Measurements from ENCODE around the gene TMEM217.
"Not testable (repeated sequence)": the region's sequence is repeated elsewhere in the genome, so short reads cannot be mapped to it uniquely, and the experiment has no call there.

Gene TMEM217

GRCh38 chr6:37185949-37186720, 71.8 kb downstream of the TMEM217 start:
- not testable (repeated sequence) for H3K9me3 ChIP-seq (ENCODE audit: control insufficient read depth, low read length)

DNA sequence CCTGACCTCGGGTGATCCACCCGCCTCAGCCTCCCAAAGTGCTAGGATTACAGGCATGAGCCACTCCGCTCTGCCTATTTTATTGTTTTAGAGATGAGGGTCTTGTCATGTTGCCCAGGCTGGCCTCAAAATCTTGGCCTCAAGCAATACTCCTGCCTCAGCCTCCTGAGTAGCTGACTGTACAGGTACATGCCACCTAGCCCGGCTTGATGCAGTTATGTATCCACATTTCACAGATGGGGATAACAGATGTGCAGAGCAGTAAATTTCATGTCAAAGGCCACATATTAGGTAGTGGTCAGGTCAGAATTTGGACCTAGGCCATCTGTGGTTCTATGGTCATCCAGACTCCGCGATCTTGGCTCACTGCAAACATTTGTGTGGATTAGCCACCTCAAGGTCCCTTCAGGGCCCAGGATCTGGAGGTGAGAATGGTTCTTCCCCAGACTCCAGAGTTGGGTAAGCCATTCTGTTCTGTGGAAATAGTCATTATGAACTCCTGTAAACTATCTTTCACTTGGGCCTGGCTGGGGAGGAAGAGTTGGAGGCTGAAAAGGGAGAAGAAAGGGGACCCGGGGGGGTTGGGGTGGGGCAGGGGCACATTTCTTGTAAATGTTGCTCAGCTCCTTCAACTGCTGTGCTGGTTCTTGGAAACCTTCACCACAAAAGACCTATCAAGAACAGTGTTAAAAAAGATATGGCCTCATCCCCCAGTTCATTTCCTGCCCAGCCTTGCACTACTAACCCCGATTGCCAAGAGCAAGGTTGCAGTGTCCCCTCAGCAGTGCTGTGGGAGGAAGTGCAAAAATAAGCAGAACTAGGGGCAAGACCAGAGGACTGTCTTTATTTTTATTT, 75.0 kb downstream of the TMEM217 start:
- Histone ChIP-seq H3K9me3 (ENCODE audit: control insufficient read depth, low read length) (no peaks in the 10 kb centered on the region), H3K27ac (ENCODE audit: insufficient read depth, low read depth, low read length, poor library complexity, severe bottlenecking) (no peak overlapping the region), H3K27me3 (ENCODE audit: control insufficient read depth, insufficient read depth, low read length, poor library complexity, severe bottlenecking) (no peaks in the 10 kb centered on the region), H3K4me1 (ENCODE audit: control insufficient read depth, insufficient read depth, low read length) (no peaks in the 10 kb centered on the region), H3K4me3 (ENCODE audit: insufficient read depth, low read depth, low read length) (no peak overlapping the region), H3K36me3 (ENCODE audit: control insufficient read depth, insufficient read depth, low read length) (no peaks in the 10 kb centered on the region)
- WGBS, 2 experiments: 90 to 94% methylated on average over 7 to 8 of the region's 8 CpGs

More at GRCh38 chr6:37185949-37186720, 71.8 kb downstream of the TMEM217 start:
- not testable (repeated sequence) for H3K4me3 ChIP-seq (ENCODE audit: insufficient read depth, low read depth, low read length); H3K4me1 ChIP-seq (ENCODE audit: control insufficient read depth, insufficient read depth, low read length); H3K27ac ChIP-seq (ENCODE audit: insufficient read depth, low read depth, low read length, poor library complexity, severe bottlenecking); H3K36me3 ChIP-seq (ENCODE audit: control insufficient read depth, insufficient read depth, low read length); H3K27me3 ChIP-seq (ENCODE audit: control insufficient read depth, insufficient read depth, low read length, poor library complexity, severe bottlenecking)
- 90 to 92% methylated on average over 6 of the region's 6 CpGs for whole genome bisulfite sequencing, 2 experiments

DNA sequence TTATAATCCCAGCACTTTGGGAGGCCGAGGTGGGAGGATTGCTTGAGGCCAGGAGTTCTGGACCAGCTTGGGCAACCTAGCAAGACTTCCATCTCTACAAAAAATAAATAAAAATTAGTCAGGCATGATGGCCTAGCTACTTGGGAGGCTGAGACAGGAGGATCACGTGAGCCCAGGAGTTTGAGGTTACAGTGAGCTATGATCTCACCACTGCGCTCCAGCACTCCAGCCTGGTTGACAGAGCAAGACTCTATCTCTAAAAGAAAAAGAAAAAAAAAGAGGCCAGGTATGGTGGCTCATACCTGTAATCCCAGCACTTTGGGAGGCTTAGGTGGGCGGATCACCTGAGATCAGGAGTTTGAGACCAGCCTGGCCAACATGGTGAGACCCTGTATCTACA, 77.3 kb downstream of the TMEM217 start:
- not testable (repeated sequence) for H3K9me3 ChIP-seq (ENCODE audit: control insufficient read depth, low read length); H3K36me3 ChIP-seq (ENCODE audit: control insufficient read depth, insufficient read depth, low read length); H3K4me1 ChIP-seq (ENCODE audit: control insufficient read depth, insufficient read depth, low read length); H3K27ac ChIP-seq (ENCODE audit: insufficient read depth, low read depth, low read length, poor library complexity, severe bottlenecking); H3K27me3 ChIP-seq (ENCODE audit: control insufficient read depth, insufficient read depth, low read length, poor library complexity, severe bottlenecking); H3K4me3 ChIP-seq (ENCODE audit: insufficient read depth, low read depth, low read length)
- 93 to 98% methylated on average over 4 of the region's 4 CpGs for WGBS, 2 experiments

DNA sequence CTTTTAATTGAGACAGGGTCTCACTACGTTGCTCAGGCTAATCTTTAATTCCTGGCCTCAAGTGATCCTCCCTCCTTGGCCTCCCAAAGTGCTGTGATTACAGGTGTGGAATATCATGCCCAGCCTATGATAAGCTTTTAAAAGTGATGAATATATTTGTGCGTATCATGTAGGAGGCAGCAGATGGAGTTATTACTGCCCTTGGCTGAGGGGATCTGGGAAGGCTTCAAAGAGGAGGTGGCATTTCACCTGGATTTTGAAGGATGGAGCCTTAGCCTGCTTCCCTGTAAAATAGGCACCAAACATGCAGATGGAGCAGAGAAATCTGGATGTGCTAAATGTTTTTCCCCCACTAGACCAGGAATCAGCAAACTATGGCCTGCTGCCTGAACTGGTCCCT, 77.9 kb downstream of the TMEM217 start:
- Histone ChIP-seq H3K4me1 (ENCODE audit: control insufficient read depth, insufficient read depth, low read length) (no peaks in the 10 kb centered on the region), H3K4me3 (ENCODE audit: insufficient read depth, low read depth, low read length) (no peak overlapping the region)
- 87 to 93% methylated on average over 2 of the region's 2 CpGs for WGBS, 2 experiments

DNA sequence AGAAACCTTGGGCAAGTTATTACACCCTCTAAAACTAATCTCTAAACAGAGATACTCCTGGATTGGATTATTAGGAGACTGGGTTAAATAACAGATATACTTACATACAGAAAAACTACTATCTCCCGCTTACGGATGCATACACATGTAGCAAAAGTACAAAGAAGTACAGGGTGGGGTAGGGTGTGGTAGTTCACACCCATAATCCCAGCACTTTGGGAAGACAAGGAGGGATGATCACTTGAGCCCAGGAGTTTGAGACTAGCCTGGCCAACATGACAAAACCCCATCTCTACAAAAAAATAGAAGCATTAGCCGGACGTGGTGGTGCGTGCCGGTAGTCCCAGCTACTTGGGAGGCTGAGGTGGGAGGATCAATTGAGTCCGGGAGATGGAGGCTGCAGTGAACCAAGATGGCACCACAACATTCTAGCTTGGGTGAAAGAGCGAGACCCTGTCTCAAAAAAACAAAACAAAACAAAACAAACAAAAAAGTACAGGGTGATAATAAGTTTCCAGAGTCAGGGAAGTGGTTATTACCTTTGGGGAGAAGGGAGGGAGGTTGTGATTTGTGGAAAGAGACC, 79.9 kb downstream of the TMEM217 start:
- WGBS, 2 experiments: 93 to 96% methylated on average over 6 to 8 of the region's 8 CpGs
- Histone ChIP-seq H3K4me1 (ENCODE audit: control insufficient read depth, insufficient read depth, low read length) (no peaks in the 10 kb centered on the region), H3K9me3 (ENCODE audit: control insufficient read depth, low read length) (no peaks in the 10 kb centered on the region), H3K36me3 (ENCODE audit: control insufficient read depth, insufficient read depth, low read length) (peaks cover 11% of the 10 kb centered on the region), H3K27ac (ENCODE audit: insufficient read depth, low read depth, low read length, poor library complexity, severe bottlenecking) (no peak overlapping the region), H3K4me3 (ENCODE audit: insufficient read depth, low read depth, low read length) (no peak overlapping the region), H3K27me3 (ENCODE audit: control insufficient read depth, insufficient read depth, low read length, poor library complexity, severe bottlenecking) (no peaks in the 10 kb centered on the region)

More for the DNA sequence above, 77.9 kb downstream of the TMEM217 start:
- H3K27ac ChIP-seq (ENCODE audit: insufficient read depth, low read depth, low read length, poor library complexity, severe bottlenecking): no peak overlapping the region
- H3K27me3 ChIP-seq (ENCODE audit: control insufficient read depth, insufficient read depth, low read length, poor library complexity, severe bottlenecking): no peaks in the 10 kb centered on the region
- H3K9me3 ChIP-seq (ENCODE audit: control insufficient read depth, low read length): no peaks in the 10 kb centered on the region
- H3K36me3 ChIP-seq (ENCODE audit: control insufficient read depth, insufficient read depth, low read length): no peaks in the 10 kb centered on the region

- H3K9me3 ChIP-seq (ENCODE audit: control insufficient read depth, low read length): no peaks in the 10 kb centered on the region
- 89 to 92% methylated on average over 10 of the region's 10 CpGs for WGBS, 2 experiments
- H3K36me3 ChIP-seq (ENCODE audit: control insufficient read depth, insufficient read depth, low read length): peaks cover 14% of the 10 kb centered on the region
- no peak overlapping the region for H3K4me3 ChIP-seq (ENCODE audit: insufficient read depth, low read depth, low read length)
- H3K4me1 ChIP-seq (ENCODE audit: control insufficient read depth, insufficient read depth, low read length): peaks cover 3% of the 10 kb centered on the region
- no peak overlapping the region for H3K27ac ChIP-seq (ENCODE audit: insufficient read depth, low read depth, low read length, poor library complexity, severe bottlenecking)
- H3K27me3 ChIP-seq (ENCODE audit: control insufficient read depth, insufficient read depth, low read length, poor library complexity, severe bottlenecking): no peaks in the 10 kb centered on the region
Measured at GRCh38 chr6:37177077-37177934, 80.6 kb downstream of the TMEM217 start.

DNA sequence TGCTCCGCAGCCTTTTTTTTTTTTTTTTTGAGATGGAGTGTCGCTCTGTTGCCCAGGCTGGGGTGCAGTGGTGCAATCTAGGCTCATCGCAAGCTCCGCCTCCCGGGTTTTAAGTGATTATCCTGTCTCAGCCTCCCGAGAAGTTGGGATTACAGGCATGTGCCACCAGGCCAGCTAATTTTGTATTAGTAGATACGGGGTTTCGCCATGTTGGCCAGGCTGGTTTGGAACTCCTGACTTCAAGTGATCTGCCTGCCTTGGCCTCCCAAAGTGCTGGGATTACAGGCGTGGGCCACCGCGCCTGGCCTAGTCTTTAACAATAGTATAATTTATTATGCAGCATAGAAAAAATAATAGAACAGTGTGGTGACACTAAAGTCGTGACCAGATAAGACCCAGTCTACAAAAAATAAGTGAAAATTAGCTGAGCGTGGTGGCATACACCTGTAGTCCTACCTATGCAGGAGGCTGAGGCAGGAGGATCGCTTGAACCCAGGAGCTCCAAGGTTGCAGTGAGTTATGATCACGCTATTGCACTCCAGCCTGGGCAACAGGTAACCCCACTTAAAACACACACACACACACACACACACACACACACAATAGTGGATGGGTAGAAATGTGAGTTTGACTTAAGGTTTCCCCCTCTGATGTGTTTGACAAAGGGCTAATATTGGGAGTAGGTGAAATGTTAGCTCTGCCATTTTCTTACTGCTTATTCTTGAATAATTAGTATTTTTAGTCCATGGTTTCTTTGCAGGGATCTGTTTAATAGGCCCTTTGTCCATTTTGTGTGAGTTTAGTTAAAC, 81.5 kb downstream of the TMEM217 start:
- no peaks in the 10 kb centered on the region for H3K9me3 ChIP-seq (ENCODE audit: control insufficient read depth, low read length)
- peaks cover 3% of the 10 kb centered on the region for H3K4me1 ChIP-seq (ENCODE audit: control insufficient read depth, insufficient read depth, low read length)
- WGBS, 2 experiments: 89 to 93% methylated on average over 14 to 15 of the region's 15 CpGs
- peaks cover 14% of the 10 kb centered on the region for H3K36me3 ChIP-seq (ENCODE audit: control insufficient read depth, insufficient read depth, low read length)
- H3K4me3 ChIP-seq (ENCODE audit: insufficient read depth, low read depth, low read length): no peak overlapping the region
- H3K27ac ChIP-seq (ENCODE audit: insufficient read depth, low read depth, low read length, poor library complexity, severe bottlenecking): no peak overlapping the region
- H3K27me3 ChIP-seq (ENCODE audit: control insufficient read depth, insufficient read depth, low read length, poor library complexity, severe bottlenecking): no peaks in the 10 kb centered on the region

DNA sequence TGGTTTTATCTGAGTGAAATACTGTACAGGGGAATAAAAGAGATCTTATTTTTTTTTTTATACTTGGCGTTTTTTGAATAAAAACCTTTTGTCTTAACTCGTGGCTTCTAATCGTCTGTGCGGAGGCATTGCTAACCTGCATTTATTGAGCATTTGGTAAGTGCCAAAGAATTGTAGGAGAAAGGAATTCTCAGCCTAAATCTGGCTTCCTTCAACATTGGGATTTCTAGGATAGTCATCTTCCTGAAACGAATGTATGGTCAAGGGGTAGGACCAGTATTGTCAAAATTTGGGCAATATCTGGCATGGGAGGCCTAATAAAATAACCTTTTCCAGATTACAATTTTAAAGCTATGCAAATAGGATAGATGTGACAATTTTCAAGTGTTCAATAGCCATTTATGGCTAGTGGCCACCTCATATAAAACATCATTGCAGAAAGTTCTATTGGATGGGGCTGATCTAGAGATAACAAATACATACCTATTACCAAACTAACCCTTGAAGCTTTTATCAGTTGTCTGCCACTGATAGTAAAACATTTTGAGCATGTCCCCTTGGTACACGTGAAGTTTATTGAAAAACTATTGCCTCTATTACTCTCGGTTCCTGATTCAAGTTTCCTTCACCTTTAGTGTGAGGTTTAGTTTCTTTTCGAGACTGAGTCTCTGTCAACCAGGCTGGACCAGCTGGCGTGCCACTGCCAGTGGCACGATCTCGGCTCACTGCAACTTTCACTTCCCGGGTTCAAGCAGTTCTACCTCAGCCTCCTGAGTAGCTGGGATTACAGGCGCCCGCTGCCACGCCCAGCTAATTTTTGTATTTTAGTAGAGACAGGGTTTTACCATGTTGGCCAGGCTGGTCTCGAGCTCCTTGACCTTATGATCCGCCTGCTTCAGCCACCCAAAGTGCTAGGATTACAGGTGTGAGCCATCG, 82.3 kb downstream of the TMEM217 start:
- Histone ChIP-seq H3K27ac (ENCODE audit: insufficient read depth, low read depth, low read length, poor library complexity, severe bottlenecking) (no peak overlapping the region), H3K4me3 (ENCODE audit: insufficient read depth, low read depth, low read length) (no peak overlapping the region), H3K4me1 (ENCODE audit: control insufficient read depth, insufficient read depth, low read length) (peaks cover 3% of the 10 kb centered on the region), H3K27me3 (ENCODE audit: control insufficient read depth, insufficient read depth, low read length, poor library complexity, severe bottlenecking) (no peaks in the 10 kb centered on the region), H3K36me3 (ENCODE audit: control insufficient read depth, insufficient read depth, low read length) (peaks cover 14% of the 10 kb centered on the region), H3K9me3 (ENCODE audit: control insufficient read depth, low read length) (no peaks in the 10 kb centered on the region)
- WGBS, 2 experiments: 92% methylated on average over 18 of the region's 18 CpGs
